Small intestine (tissue), 7 donors: ENCODE results near the gene MTM1. TPM values are rescaled to one million over a fixed set of nuclear protein-coding genes. Genes with fewer than 3 reads are reported as not detected.

Source experiments
- DNase-seq, 2 donors: peaks; one replicate each; pipeline versions ENCODE4 v3.0.0 to v3.0.0-alpha.2; 2013
- FAIRE-seq: peaks from 2 replicates; lab custom pipeline; 2012; peaks lifted over from hg19 to GRCh38; lab: Jason Lieb, UNC
- H3K27ac ChIP-seq, 3 donors: one replicate each; pipeline ENCODE4 v1.5.1; 2013; ENCODE audit warnings: low read length in 2 of 3, mild to moderate bottlenecking in 2 of 3, control low read depth in 1 of 3, inconsistent platforms in 1 of 3, low read depth in 1 of 3, moderate library complexity in 1 of 3
- H3K27me3 ChIP-seq, 3 donors: one replicate each; pipeline ENCODE4 v1.6.1; 2013; ENCODE audit warnings: low read length in 3 of 3, inconsistent platforms in 1 of 3; ENCODE audit not compliant: control insufficient read depth in 3 of 3, insufficient read depth in 3 of 3
- H3K36me3 ChIP-seq, 3 donors: one replicate each; pipeline ENCODE4 v1.6.1; 2013; ENCODE audit warnings: low read length in 3 of 3, inconsistent platforms in 1 of 3, low read depth in 1 of 3, mild to moderate bottlenecking in 1 of 3, moderate library complexity in 1 of 3; ENCODE audit not compliant: control insufficient read depth in 3 of 3, insufficient read depth in 2 of 3
- H3K4me1 ChIP-seq, 3 donors: one replicate each; pipeline ENCODE4 v1.6.1; 2013; ENCODE audit warnings: low read length in 2 of 3, inconsistent platforms in 1 of 3, low read depth in 1 of 3, mild to moderate bottlenecking in 1 of 3, moderate library complexity in 1 of 3; ENCODE audit not compliant: control insufficient read depth in 3 of 3, insufficient read depth in 2 of 3
- H3K4me3 ChIP-seq, 3 donors: one replicate each; pipeline ENCODE4 v1.5.1; 2013; ENCODE audit warnings: low read length in 3 of 3, control low read depth in 1 of 3, inconsistent platforms in 1 of 3, low read depth in 1 of 3, mild to moderate bottlenecking in 1 of 3, moderate library complexity in 1 of 3
- H3K9me3 ChIP-seq, 2 donors: one replicate each; pipeline ENCODE4 v1.6.1; 2013; ENCODE audit warnings: low read depth in 1 of 2, low read length in 1 of 2; ENCODE audit not compliant: control insufficient read depth in 2 of 2, insufficient read depth in 1 of 2
- WGBS, 3 donors: extraction: QIAGEN DNeasy Blood & Tissue Kit; methylation state at CpG; one replicate each; pipeline ENCODE4 v1.1.7; 2013; 5-methylcytosine and 5-hydroxymethylcytosine counted together
- polyA plus RNA-seq, 4 donors: library from polyadenylated mRNA; stranded (reverse) in 3 of 4; unstranded in 1 of 4; fragments of 200-250 nt in 3 of 4; fragments of 120-200 nt in 1 of 4; gene quantifications; one replicate each; pipeline versions ENCODE4 v1.2.1 to v1.2.3, GENCODE V29; 2013
- donor health status: healthy with polysubstance abuse.
- donor health status: control.
- donor health status: control.
- donor health status: Bipolar disorder and iron deficiency.
- donor health status: healthy.

The MTM1 gene
- polyA plus RNA-seq, 4 donors, result 7.1 to 16.9 (median 11.9) TPM

DNA sequence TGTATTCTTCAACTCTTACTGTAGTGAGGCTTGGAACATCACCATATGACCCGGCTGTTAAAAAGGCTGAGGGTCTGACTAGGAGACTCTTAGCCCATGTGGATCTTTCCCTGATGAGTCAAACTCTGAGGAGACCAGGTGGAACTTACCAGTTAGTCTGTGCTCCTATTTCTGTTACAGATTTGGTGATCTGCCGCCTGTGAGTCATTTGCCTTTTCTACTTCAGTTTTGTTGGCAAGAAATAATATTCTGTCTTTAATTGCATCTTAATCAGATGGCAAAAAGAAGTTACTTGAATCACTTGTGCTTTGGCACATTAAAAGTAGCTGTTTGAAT is 48.4 kb downstream of the MTM1 start:
- no peak for FAIRE-seq

DNA sequence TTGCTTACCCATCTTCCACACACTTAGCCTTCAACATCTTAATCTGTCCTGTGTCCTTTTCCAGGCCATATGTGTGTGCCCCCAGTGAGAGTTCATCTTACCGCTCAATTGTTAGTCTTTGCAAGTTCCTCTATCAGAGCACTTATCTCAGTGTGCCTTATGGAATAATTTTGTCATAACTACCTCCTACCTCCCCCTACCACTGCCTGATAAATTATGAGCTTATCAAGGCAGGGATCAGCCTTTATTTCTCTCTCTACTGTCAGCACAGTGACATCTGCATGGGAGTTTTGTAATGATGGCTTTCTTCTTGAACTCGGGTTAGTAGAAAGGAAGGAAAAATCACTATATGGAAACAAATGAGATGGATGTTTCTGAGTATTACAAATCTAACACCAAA is 53.2 kb downstream of the MTM1 start:
- no peaks in the 10 kb centered on the region for H3K27me3 ChIP-seq
- H3K36me3 ChIP-seq, result peaks cover 0 to 2% (median 0%) of the 10 kb centered on the region in 3 donors
- WGBS, 3 donors, result 75 to 92% (median 85%) methylated on average over 2 of the region's 2 CpGs
- H3K4me3 ChIP-seq, result no peak overlapping the region
- no peak for FAIRE-seq
- no peaks in the 10 kb centered on the region for H3K4me1 ChIP-seq
- no peak overlapping the region for H3K27ac ChIP-seq
- H3K9me3 ChIP-seq, result no peaks in the 10 kb centered on the region
- no peak for DNase-seq

More for the DNA sequence above, 48.4 kb downstream of the MTM1 start:
- Histone ChIP-seq H3K4me3 (no peak overlapping the region), H3K36me3 (peaks cover 0 to 12% (median 0%) of the 10 kb centered on the region in 3 donors), H3K4me1 (no peaks in the 10 kb centered on the region), H3K9me3 (no peaks in the 10 kb centered on the region), H3K27me3 (no peaks in the 10 kb centered on the region), H3K27ac (no peak overlapping the region)
- 88 to 100% (median 96%) methylated on average over 2 of the region's 2 CpGs for WGBS, 3 donors
- DNase-seq, result no peak

DNA sequence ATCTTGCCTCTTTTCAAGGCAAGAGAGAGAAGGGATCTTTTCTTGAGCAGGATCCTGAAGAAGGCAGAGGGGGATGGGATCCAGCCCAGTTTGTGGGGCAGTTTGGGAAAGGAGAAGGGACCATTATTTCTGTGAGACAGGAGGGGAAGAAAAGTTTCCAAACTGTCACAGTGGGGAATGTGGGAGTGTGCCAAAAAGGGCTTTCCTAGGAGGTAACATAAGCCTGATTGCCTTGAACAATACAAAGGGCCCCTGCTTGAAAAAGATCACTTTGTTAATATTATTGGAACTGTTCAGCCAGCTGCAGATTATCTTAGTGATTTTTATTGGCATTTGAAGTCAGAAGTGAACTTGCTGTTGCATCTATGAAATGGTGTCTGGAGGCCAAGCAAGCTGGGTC is 55.2 kb downstream of the MTM1 start:
- Histone ChIP-seq H3K9me3 (no peaks in the 10 kb centered on the region), H3K4me3 (no peak overlapping the region), H3K27ac (no peak overlapping the region), H3K27me3 (no peaks in the 10 kb centered on the region), H3K4me1 (no peaks in the 10 kb centered on the region), H3K36me3 (peaks cover 0 to 3% (median 0%) of the 10 kb centered on the region in 3 donors)
- no peak for FAIRE-seq
- DNase-seq, result no peak

DNA sequence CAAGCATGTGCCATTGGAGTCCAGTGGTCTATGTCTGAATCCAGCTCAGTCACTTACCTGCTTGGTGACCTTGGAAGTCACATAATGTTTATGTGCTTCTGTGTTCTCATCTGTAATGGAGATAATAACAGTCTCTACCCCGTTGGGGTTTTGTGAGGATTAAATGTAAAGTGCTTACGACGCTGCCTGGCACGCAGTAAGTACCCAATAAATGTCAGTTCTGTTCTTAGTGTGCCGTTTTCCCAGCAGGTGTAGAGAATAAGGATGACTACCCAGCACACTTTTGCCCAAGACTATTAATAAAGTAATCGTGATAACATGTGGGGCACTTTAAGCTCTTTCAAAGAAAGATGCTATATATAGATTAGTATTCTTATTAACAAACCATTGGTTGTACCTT is 56.7 kb downstream of the MTM1 start:
- no peak for FAIRE-seq

DNA sequence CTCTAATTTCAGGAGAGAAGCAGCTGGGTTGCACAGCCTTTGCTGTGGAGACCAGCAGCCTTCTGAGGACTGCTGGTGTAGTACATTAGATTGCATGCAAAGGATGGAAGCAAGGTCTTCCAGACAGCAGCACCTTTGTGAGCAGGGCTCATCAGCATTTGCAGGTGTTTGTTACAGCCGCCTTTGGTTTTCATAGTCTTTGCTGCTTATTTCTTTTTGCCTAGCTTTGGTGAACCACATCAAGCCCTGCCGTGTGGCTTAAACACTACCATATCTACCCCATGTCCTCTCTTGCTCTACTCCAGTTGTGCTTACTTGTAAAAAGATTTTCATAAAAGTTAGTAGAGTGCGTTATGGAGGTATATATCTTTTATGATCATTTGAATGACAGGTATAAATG is 57.5 kb downstream of the MTM1 start:
- no peak for FAIRE-seq

More for the DNA sequence above, 56.7 kb downstream of the MTM1 start:
- Histone ChIP-seq H3K27me3 (no peaks in the 10 kb centered on the region), H3K4me1 (no peaks in the 10 kb centered on the region), H3K4me3 (no peak overlapping the region), H3K36me3 (peaks cover 0 to 8% (median 0%) of the 10 kb centered on the region in 3 donors), H3K9me3 (no peaks in the 10 kb centered on the region), H3K27ac (no peak overlapping the region)
- DNase-seq, result no peak
- WGBS, 3 donors, result 82 to 93% (median 93%) methylated on average over 6 of the region's 6 CpGs

DNA sequence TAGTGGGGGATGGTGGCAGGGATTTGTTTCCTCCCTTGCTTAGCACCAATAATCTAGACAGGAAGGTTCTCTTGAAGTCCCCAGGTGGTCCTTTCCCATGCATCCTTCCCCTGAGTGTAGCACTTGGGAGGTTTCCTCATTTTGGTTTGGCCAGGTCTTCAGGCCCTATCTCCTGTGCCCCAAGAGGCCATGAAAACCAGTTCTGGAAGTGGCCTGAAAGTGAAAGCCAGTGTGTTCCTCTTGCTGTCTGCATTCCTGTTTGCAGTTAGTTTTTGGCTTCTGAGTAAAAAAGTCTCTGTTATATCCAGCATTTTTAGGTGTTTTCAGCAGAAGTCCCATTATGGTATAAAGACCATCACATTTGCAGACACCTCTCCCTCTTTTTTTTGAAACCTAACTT is 59.5 kb downstream of the MTM1 start:
- H3K27me3 ChIP-seq, result no peaks in the 10 kb centered on the region
- no peak overlapping the region for H3K4me3 ChIP-seq
- no peak for DNase-seq
- FAIRE-seq, result no peak
- H3K4me1 ChIP-seq, result no peaks in the 10 kb centered on the region
- peaks cover 0 to 13% (median 0%) of the 10 kb centered on the region in 3 donors for H3K36me3 ChIP-seq
- H3K27ac ChIP-seq, result no peak overlapping the region
- no peaks in the 10 kb centered on the region for H3K9me3 ChIP-seq

More for the DNA sequence above, 57.5 kb downstream of the MTM1 start:
- Histone ChIP-seq H3K36me3 (peaks cover 0 to 11% (median 0%) of the 10 kb centered on the region in 3 donors), H3K4me3 (no peak overlapping the region), H3K27me3 (no peaks in the 10 kb centered on the region), H3K4me1 (no peaks in the 10 kb centered on the region), H3K9me3 (no peaks in the 10 kb centered on the region), H3K27ac (no peak overlapping the region)
- DNase-seq, result no peak
- WGBS, 3 donors, result 85 to 91% (median 88%) methylated on average over 3 of the region's 3 CpGs

DNA sequence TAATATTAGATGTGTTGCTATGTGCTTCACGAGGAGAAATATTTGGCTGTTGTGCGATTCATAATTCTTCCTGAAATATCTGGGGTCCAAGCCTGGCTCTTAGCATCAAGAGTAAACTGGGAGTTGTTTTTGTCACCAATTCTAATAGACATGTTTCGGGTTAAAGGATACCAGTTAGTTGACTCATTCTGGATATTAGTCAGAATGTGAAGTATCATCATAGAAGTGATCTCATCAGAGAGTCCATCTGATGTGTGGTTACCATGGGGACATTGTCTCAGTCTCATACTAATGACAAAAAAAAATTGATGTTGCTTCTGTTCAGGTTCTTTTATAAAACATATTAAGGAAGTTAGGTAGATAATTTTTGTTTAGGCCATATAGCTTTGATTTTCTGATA is 67.5 kb downstream of the MTM1 start:
- 63 to 93% (median 72%) methylated on average over 3 of the region's 3 CpGs for WGBS, 3 donors
- H3K4me3 ChIP-seq, result no peak overlapping the region
- no peaks in the 10 kb centered on the region for H3K4me1 ChIP-seq
- no peak for DNase-seq
- H3K36me3 ChIP-seq, result peaks cover 0 to 12% (median under 1%) of the 10 kb centered on the region in 3 donors
- FAIRE-seq, result no peak
- H3K9me3 ChIP-seq, result no peaks in the 10 kb centered on the region
- H3K27ac ChIP-seq, result no peak overlapping the region
- no peaks in the 10 kb centered on the region for H3K27me3 ChIP-seq

DNA sequence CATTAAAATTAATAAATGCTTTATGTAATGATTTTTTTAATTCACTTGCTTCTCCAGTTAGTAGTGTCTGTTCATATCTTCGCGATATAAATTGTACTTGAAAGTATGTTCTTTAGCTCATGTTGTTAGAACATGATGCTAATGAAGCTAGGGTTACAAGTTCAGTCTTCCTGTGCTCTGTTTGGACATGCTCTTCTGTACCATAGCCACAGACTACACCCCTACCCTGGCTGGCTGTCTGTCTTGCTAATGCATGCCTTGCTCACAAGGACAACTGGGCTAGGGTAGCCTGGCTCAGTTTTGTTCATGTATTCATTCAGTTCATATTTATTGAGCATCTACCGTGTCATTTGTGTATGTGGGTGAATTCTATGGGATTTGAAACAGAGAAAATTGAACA is 74.0 kb downstream of the MTM1 start:
- H3K36me3 ChIP-seq, result peaks cover 2 to 12% (median 4%) of the 10 kb centered on the region in 3 donors
- no peaks in the 10 kb centered on the region for H3K27me3 ChIP-seq
- no peaks in the 10 kb centered on the region for H3K9me3 ChIP-seq
- FAIRE-seq (no peak), DNase-seq (no peak)
- no peaks in the 10 kb centered on the region for H3K4me1 ChIP-seq
- no peak overlapping the region for H3K4me3 ChIP-seq
- WGBS, 3 donors, result 85 to 98% (median 98%) methylated on average over 3 of the region's 3 CpGs
- H3K27ac ChIP-seq, result no peak overlapping the region

DNA sequence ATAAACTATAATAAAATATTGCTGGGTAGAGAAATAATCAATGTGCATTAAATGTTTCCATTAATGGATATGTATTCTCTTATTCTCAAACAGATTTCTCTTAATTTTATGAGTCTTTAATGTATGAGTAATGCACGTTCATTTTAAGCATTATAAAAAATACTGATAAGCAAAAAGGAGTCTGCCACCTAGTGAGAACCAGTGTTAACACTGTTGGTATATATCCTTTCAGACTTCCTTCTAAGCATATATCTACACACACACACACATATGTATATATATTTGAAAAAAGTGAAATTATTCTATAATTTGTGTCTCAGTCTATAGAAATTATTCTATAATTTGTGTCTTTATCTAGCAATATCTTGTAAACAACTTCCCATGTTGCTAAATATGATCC is 74.8 kb downstream of the MTM1 start:
- Histone ChIP-seq H3K27ac (no peak overlapping the region), H3K36me3 (peaks cover 2 to 6% (median 4%) of the 10 kb centered on the region in 3 donors), H3K9me3 (no peaks in the 10 kb centered on the region), H3K4me3 (no peak overlapping the region), H3K4me1 (no peaks in the 10 kb centered on the region), H3K27me3 (no peaks in the 10 kb centered on the region)
- FAIRE-seq (peak; percentile 51), DNase-seq (peak in 1 of 2 donors; percentile 14)
- WGBS, 3 donors, result 12 to 29% (median 24%) methylated on average over 1 of the region's 1 CpG
